ENCODE measurements around the gene TPCN2.

The TPCN2 gene

DNA sequence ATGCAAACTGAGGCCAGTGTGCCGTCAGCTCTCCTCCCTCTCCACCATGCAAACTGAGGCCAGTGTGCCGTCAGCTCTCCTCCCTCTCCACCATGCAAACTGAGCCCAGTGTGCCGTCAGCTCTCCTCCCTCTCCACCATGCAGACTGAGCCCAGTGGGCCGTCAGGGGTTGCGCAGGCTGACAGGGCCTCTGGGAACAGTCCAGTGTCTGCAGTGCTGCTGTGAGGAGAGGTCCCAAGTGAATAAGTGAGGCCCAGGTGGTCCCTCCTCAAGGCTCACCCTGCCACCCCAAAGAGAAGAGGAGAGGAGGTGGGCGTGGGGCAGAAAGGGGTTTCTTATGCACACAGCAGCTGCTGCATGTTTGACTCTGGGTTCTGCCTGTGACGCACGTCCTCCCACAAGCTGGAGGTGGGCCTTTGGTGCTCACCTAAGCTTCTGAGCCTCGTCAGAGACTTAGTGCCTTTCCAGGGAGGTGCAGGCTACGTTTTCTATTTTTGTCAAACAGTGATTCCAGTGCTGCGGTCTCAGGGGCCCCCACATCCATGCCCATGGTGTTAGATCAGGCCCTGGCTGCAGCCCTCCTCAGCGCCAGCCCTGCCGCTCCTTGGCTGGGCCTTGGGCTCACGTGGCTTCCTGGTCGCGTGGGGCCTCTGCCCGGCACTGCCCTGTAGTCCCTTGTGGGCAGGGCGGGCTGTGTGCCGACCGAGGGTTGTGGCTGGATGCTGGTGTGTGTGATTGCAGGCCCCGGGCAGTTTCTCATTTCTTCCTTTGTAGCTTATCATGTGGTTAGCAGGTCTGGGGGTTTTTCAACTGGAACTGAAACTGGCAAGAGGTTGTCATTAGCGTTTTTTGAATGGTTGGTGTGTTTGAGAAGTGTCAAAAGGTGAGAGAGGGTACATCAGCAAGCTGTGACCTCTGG is 7.1 kb downstream of the TPCN2 start:
- no peak for DNase-seq (ENCODE audit: low read depth)
- in situ Hi-C loops (cut with HindIII; ENCODE audit: low sequenced_read_pairs) = no loop called here
- no peak for TF ChIP-seq CTCF (IDR thresholded peaks at IDR 0.05; ENCODE audit: low read depth, low read length, missing control alignments)
- no peak overlapping the region for H3K4me3 ChIP-seq (ENCODE audit: low read depth, low read length)

DNA sequence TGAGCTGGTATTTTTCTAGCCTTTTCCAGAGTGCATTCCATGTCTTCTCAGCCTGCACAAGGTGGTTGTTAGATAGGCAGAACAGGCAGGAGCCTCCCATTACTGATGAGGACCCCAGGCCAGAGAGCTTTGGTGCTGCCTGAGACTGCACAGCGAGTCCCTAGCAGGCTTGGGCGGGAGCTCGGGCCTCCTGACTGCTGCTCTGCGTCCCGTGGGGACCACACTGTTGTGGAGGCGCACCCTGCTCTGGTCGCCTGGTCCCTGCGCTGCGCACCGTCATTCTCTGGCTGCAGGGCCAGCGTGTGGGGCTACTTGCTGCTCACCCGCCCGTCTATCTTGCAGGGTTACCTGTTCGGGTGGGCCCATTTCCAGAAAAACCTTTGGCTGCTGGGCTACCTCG is 8.5 kb downstream of the TPCN2 start:
- no peak overlapping the region for H3K4me3 ChIP-seq (ENCODE audit: low read depth, low read length)
- in situ Hi-C loops (cut with HindIII; ENCODE audit: low sequenced_read_pairs) = no loop called here
- TF ChIP-seq CTCF (IDR thresholded peaks at IDR 0.05; ENCODE audit: low read depth, low read length, missing control alignments) = no peak
- DNase-seq (ENCODE audit: low read depth) = no peak

DNA sequence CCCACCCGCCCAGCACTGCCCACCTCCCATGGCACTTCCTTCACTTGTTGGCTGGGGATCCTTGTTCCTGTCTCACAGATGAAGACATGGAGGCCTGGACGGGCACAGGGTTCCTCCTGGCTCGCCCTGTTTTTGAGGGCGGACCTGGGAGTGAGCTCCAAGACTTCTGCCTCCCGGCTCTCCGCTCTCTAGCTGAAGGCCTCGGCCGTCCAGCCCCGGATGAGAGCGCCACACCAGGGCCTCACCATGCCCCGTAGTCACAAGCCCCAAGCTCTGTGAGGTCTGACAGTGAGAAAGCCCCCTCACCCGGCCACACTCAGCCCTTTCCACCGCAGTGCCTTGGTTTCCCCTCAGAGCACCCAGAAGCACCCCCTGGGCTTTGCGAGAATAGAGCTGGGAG is 9.1 kb downstream of the TPCN2 start:
- no peak for TF ChIP-seq CTCF (IDR thresholded peaks at IDR 0.05; ENCODE audit: low read depth, low read length, missing control alignments)
- in situ Hi-C loops (cut with HindIII; ENCODE audit: low sequenced_read_pairs) = no loop called here
- no peak for DNase-seq (ENCODE audit: low read depth)
- no peak overlapping the region for H3K4me3 ChIP-seq (ENCODE audit: low read depth, low read length)

DNA sequence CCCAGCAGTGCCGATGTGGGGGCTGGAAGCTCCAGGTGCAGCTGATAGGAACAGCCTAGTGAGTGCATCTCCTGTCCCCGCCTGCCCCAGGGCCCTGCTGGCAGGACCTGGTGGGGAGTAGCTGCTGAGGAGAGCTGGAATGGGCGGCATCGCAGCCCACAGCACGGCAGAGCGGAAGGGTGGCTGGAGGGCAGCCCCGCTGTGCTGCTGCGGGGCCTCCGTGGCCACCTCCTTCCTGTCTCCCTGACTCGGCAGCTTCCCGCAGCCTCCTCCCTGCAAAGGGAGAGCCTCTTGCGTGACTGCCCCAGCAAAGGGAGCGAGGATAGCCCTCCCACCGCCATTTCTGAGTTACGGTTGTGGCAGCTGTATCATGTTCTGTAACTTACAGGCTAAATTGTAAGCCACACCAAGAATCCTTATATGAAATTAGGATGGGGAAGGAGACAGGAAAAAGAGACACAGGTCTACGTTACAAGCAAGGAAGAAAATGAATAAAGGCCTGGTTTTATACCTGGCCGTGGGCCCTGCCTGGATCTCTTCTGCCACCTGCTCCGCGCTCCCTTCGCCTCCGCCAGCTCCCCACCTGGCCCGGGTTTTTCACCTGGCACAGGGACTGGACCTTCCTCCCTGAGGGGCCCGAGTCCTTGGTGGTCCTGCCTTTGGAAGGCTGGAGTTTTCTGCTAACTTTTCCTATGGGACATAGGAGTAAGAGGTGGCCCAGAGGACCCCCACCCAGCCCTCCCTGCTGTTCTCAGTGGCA is 10.0 kb downstream of the TPCN2 start:
- TF ChIP-seq CTCF (IDR thresholded peaks at IDR 0.05; ENCODE audit: low read depth, low read length, missing control alignments) = no peak
- no peak for DNase-seq (ENCODE audit: low read depth)
- H3K4me3 ChIP-seq (ENCODE audit: low read depth, low read length) = no peak overlapping the region
- in situ Hi-C loops (cut with HindIII; ENCODE audit: low sequenced_read_pairs) = no loop called here

- in situ Hi-C loops (cut with HindIII; ENCODE audit: low sequenced_read_pairs) = no loop called here
Observed at GRCh38 chr11:69059429-69059828, 10.7 kb downstream of the TPCN2 start.

More at GRCh38 chr11:69059429-69059828, 10.7 kb downstream of the TPCN2 start:
- TF ChIP-seq CTCF (IDR thresholded peaks at IDR 0.05; ENCODE audit: low read depth, low read length, missing control alignments) = no peak
- no peak overlapping the region for H3K4me3 ChIP-seq (ENCODE audit: low read depth, low read length)
- DNase-seq (ENCODE audit: low read depth) = no peak
